Measurements from ENCODE around the gene ACE2. TPM values are rescaled to one million over a fixed set of nuclear protein-coding genes. Genes with fewer than 3 reads are reported as not detected.

The ACE2 gene
- total and polyA plus RNA-seq, 2 donors (not counting 3 experiments of a cell fraction or from before 2014, with no cell fraction given): not detected

DNA sequence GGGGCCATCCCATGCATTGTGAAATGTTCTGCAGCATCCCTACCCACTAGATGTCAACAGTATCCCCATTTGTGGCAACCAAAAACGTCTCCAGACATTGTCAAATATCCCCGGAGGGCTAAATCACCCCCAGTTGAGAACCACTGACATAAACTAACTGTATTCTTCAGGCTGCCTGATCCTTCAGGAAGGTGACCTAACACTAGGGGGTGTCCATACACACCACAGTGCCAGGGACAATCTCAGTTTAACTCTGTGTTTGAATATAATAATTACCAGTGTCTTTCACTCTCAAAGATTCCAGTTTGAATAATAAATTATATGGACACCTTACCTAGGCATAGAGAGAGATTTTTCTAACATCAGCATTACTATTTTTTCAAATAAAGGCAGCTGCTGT is 6.4 kb downstream of the ACE2 start:
- peak; percentile 54 for FAIRE-seq
- POLR2A ChIA-PET: no interaction called here

DNA sequence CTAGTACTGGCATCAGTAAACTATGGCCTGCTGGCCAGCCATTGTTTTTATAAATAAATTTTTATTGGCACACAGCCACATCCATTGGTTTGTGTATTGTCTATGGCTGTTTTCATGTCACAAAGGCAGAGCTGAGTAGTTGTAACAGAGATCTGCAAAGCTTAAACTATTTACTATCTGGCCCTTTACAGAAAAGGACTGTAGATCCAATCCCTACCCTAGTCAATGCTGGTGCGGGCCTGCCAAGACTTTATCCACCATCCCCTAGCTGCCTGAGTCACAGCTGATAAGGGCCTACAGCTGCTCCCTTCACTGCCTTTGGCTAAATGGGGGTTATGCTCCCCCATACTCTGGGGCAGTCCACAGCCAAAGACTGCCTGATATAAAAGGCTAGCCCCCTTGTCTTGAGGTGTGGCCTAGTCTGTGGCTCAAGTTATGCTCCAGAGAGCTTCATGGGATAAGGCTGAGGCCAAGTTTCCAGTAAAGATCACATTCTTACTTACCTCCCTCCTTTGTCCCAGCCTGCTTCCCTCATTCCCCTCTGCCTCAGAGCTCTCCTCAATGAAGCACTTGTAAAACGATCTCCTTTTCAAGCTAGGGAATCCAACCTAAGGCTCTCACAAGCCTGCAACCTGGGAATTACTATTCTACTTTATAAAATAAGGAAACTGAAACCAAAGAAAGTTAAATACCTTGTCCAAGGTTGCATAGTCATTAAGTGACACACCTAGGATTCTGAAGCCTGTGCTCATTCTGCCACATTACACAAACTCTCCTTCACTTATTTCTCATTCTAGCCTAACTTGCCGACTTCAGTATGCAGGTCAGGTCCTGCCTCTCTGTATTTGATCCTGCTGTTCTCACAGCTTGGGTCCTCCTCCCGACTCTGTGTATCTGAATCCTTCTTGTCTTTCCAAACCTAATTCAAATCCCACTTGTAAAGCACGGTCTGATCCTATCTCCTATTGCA is 20.7 kb downstream of the ACE2 start:
- ChIA-PET CTCF (interaction anchor here (0.8 to 1.4 kb wide), 4 partner anchors 12 to 22 kb away, joined by 3 to 12 read pairs (median 3); no protein-coding TSS in a partner anchor), POLR2A (no interaction called here)
- FAIRE-seq: peak; percentile 8

More for the DNA sequence above, 6.4 kb downstream of the ACE2 start:
- intact Hi-C loops (cut with micrococcal nuclease): no loop called here
- no peaks in the 10 kb centered on the region for H3K4me1 ChIP-seq (ENCODE audit: control insufficient read depth, extremely low read depth, insufficient read depth, low read length)
- no TSS peak for BruUV-seq (replicated peaks)
- no peak overlapping the region for H3K4me2 ChIP-seq (ENCODE audit: insufficient read depth, low read length)
- DNase-seq (ENCODE audit: low read depth, low spot score): no peak
- dilution Hi-C loops (cut with MboI; ENCODE audit: extremely low pct_ligation_motif_present, low sequenced_read_pairs): no loop called here
- peaks cover 3 to 4% of the 10 kb centered on the region in 2 experiments for H3K27me3 ChIP-seq (ENCODE audit: control insufficient read depth in 2 of 2, insufficient read depth in 2 of 2, low read length in 2 of 2)
- CTCF ChIA-PET: no interaction called here
- no peak overlapping the region for H3K27ac ChIP-seq (ENCODE audit: insufficient read depth, low read depth, low read length)
- no peaks in the 10 kb centered on the region for H3K9me3 ChIP-seq (replicated peaks; ENCODE audit: control insufficient read depth, insufficient read depth, low read length)
- H4K20me1 ChIP-seq (replicated peaks; ENCODE audit: control insufficient read depth, extremely low read depth, insufficient read depth, low read length): no peaks in the 10 kb centered on the region
- H3K4me3 ChIP-seq (replicated peaks in 1 of 3; ENCODE audit: insufficient read depth in 1 of 3, low read depth in 1 of 3, low read length in 3 of 3): no peak overlapping the region
- no peak overlapping the region for H3K9ac ChIP-seq (replicated peaks; ENCODE audit: extremely low read depth, insufficient read depth, low read length)
- no peaks in the 10 kb centered on the region for H3K9me1 ChIP-seq (replicated peaks; ENCODE audit: control insufficient read depth, extremely low read depth, insufficient read depth, low read length)
- TF ChIP-seq POLR2AphosphoS5 (IDR thresholded peaks at IDR 0.05; ENCODE audit: insufficient read depth, low read depth, low read length) (no peak), MYC (IDR thresholded peaks at IDR 0.05; ENCODE audit: low read depth, low read length) (no peak), FOS (IDR thresholded peaks at IDR 0.05; ENCODE audit: borderline replicate concordance, insufficient read depth, low read length) (no peak)
- no peaks in the 10 kb centered on the region for H3K36me3 ChIP-seq (ENCODE audit: control insufficient read depth in 2 of 2, extremely low read depth in 1 of 2, insufficient read depth in 2 of 2, low read length in 2 of 2)
- H2AFZ ChIP-seq (ENCODE audit: low read depth, low read length): no peak overlapping the region
- H3K79me2 ChIP-seq (ENCODE audit: control insufficient read depth, insufficient read depth, low read length): no peaks in the 10 kb centered on the region

More for the DNA sequence above, 20.7 kb downstream of the ACE2 start:
- H3K9me3 ChIP-seq (replicated peaks; ENCODE audit: control insufficient read depth, insufficient read depth, low read length): no peaks in the 10 kb centered on the region
- peak overlapping the region; percentile 3 for H2AFZ ChIP-seq (ENCODE audit: low read depth, low read length)
- H3K4me3 ChIP-seq (replicated peaks in 1 of 3; ENCODE audit: insufficient read depth in 1 of 3, low read depth in 1 of 3, low read length in 3 of 3): no peak overlapping the region
- no peaks in the 10 kb centered on the region for H3K36me3 ChIP-seq (ENCODE audit: control insufficient read depth in 2 of 2, extremely low read depth in 1 of 2, insufficient read depth in 2 of 2, low read length in 2 of 2)
- peak; percentile 80 for DNase-seq (ENCODE audit: low read depth, low spot score)
- intact Hi-C loops (cut with micrococcal nuclease) (loop anchor here (10.0 kb wide), 1 partner anchor 65 kb away; no protein-coding TSS in a partner anchor), dilution Hi-C loops (cut with MboI; ENCODE audit: extremely low pct_ligation_motif_present, low sequenced_read_pairs) (no loop called here)
- H3K79me2 ChIP-seq (ENCODE audit: control insufficient read depth, insufficient read depth, low read length): no peaks in the 10 kb centered on the region
- H3K27me3 ChIP-seq (ENCODE audit: control insufficient read depth in 2 of 2, insufficient read depth in 2 of 2, low read length in 2 of 2): no peaks in the 10 kb centered on the region
- H3K9me1 ChIP-seq (replicated peaks; ENCODE audit: control insufficient read depth, extremely low read depth, insufficient read depth, low read length): no peaks in the 10 kb centered on the region
- H3K27ac ChIP-seq (ENCODE audit: insufficient read depth, low read depth, low read length): no peak overlapping the region
- BruUV-seq (replicated peaks): no TSS peak
- H4K20me1 ChIP-seq (replicated peaks; ENCODE audit: control insufficient read depth, extremely low read depth, insufficient read depth, low read length): no peaks in the 10 kb centered on the region
- peak; percentile 7 for TF ChIP-seq FOS (IDR thresholded peaks at IDR 0.05; ENCODE audit: borderline replicate concordance, insufficient read depth, low read length)
- TF ChIP-seq EZH2 (IDR thresholded peaks at IDR 0.05; ENCODE audit: borderline replicate concordance, low read depth, low read length, severe bottlenecking): no peak
- H3K4me1 ChIP-seq (ENCODE audit: control insufficient read depth, extremely low read depth, insufficient read depth, low read length): peaks cover 9% of the 10 kb centered on the region
- no peak overlapping the region for H3K9ac ChIP-seq (replicated peaks; ENCODE audit: extremely low read depth, insufficient read depth, low read length)
- H3K4me2 ChIP-seq (ENCODE audit: insufficient read depth, low read length): no peak overlapping the region

Measured in endothelial cell of umbilical vein (primary cell).